GM12878 (cell line): ENCODE measurements around the gene IGSF23. TPM values are rescaled to one million over a fixed set of nuclear protein-coding genes. Genes with fewer than 3 reads are reported as not detected.

ENCODE experiments used
- BCL11A ChIP-seq: IDR thresholded peaks from 2 replicates; pipeline ENCODE4 v1.6.1; 2011; ENCODE audit warnings: low read depth, low read length
- CHD1 ChIP-seq: IDR thresholded peaks from 2 replicates; pipeline ENCODE4 v1.6.1; 2012; ENCODE audit warnings: low read depth, low read length, improper control_type of control experiment
- CHD4 ChIP-seq: fragments of 200-600 bp; sonication (generic); IDR thresholded peaks from 2 replicates; pipeline ENCODE4 v1.6.1; 2016; ENCODE audit warnings: mild to moderate bottlenecking
- CREB1 ChIP-seq: IDR thresholded peaks from 2 replicates; pipeline ENCODE4 v1.6.1; 2012; ENCODE audit warnings: low read depth, mild to moderate bottlenecking, inconsistent platforms
- CREM ChIP-seq: IDR thresholded peaks from 2 replicates; pipeline ENCODE4 v1.6.1; 2014; ENCODE audit warnings: antibody characterized with exemption, low read depth
- GABPA ChIP-seq: IDR thresholded peaks from 2 replicates; pipeline ENCODE4 v1.6.1; 2014; ENCODE audit warnings: antibody characterized with exemption, low read depth, mild to moderate bottlenecking, inconsistent platforms
- IKZF1 ChIP-seq: fragments of 450-650 bp; conservative IDR thresholded peaks from 2 replicates; pipeline ENCODE4 v1.6.1; 2017; ENCODE audit warnings: antibody characterized with exemption, mild to moderate bottlenecking
- IKZF2 ChIP-seq, 2 experiments: fragments of 450-650 bp; IDR thresholded peaks; 2 replicates each; pipeline ENCODE4 v1.6.1; 2017; ENCODE audit warnings: mild to moderate bottlenecking in 2 of 2, moderate library complexity in 2 of 2
- KLF5 ChIP-seq: fragments of 450-650 bp; IDR thresholded peaks from 2 replicates; pipeline ENCODE4 v1.6.1; 2014; ENCODE audit warnings: mild to moderate bottlenecking; ENCODE audit not compliant: partially characterized antibody
- POLR2AphosphoS2 ChIP-seq: IDR thresholded peaks from 2 replicates; pipeline ENCODE4 v1.6.1; 2011; ENCODE audit warnings: low read depth, mild to moderate bottlenecking, low read length, improper control_type of control experiment, moderate library complexity
- RAD51 ChIP-seq: fragments of 450-650 bp; IDR thresholded peaks from 2 replicates; pipeline ENCODE4 v1.6.1; 2016; ENCODE audit warnings: moderate library complexity, mild to moderate bottlenecking, inconsistent platforms
- RUNX3 ChIP-seq: IDR thresholded peaks from 2 replicates; pipeline ENCODE4 v1.6.1; 2012; ENCODE audit warnings: low read length, inconsistent platforms
- SIX5 ChIP-seq: IDR thresholded peaks from 2 replicates; pipeline ENCODE4 v1.6.1; 2011; ENCODE audit warnings: mild to moderate bottlenecking, low read depth, low read length, moderate library complexity; ENCODE audit not compliant: severe bottlenecking
- SPI1 ChIP-seq: IDR thresholded peaks from 2 replicates; pipeline ENCODE4 v1.6.1; 2011; ENCODE audit warnings: low read depth, mild to moderate bottlenecking, low read length, moderate library complexity, borderline replicate concordance; ENCODE audit not compliant: insufficient read depth
- SREBF1 ChIP-seq: IDR thresholded peaks from 2 replicates; pipeline ENCODE4 v1.6.1; 2012; ENCODE audit warnings: mild to moderate bottlenecking, low read length
- TCF12 ChIP-seq: IDR thresholded peaks from 2 replicates; pipeline ENCODE4 v1.6.1; 2011; ENCODE audit warnings: low read depth, mild to moderate bottlenecking, low read length
- TCF3 ChIP-seq: IDR thresholded peaks from 2 replicates; pipeline ENCODE4 v1.6.1; 2012; ENCODE audit warnings: low read depth, mild to moderate bottlenecking, low read length, borderline replicate concordance; ENCODE audit not compliant: insufficient read depth
- YBX1 ChIP-seq: fragments of 450-650 bp; IDR thresholded peaks from 2 replicates; pipeline ENCODE4 v1.6.1; 2016; ENCODE audit warnings: antibody characterized with exemption
- polyA plus RNA-seq, 11 experiments: library from polyadenylated mRNA; depleted of rRNA in 4 of 11; unstranded in 6 of 11; stranded (reverse) in 5 of 11; fragments of >200 nt; fragmentation: Nextera tagmentation in 4 of 11; fragmentation: Illumina TruSeq in 1 of 11; extraction: Ambion mirVana in 4 of 11; extraction: Trizol in 1 of 11; gene quantifications; 1 replicate in 1 of 11; 2 replicates in 10 of 11; pipeline versions ENCODE4 v1.2.1 to v1.2.3, GENCODE V29; 2011 to 2016; ENCODE audit warnings: inconsistent platforms in 2 of 11, missing spikeins in 2 of 11, low read depth in 1 of 11
- total RNA-seq, 4 experiments: library from RNA; depleted of rRNA in 3 of 4; stranded (reverse); fragments of >200 nt in 3 of 4; fragmentation: Illumina TruSeq in 1 of 4; extraction: Trizol in 1 of 4; gene quantifications; 2 replicates each; pipeline versions ENCODE4 v1.2.1 to v1.2.3, GENCODE V29; 2013 to 2021
- TF ChIP-seq, protein P1 (sequence below): fragments of 150-350 bp; IDR thresholded peaks from 2 replicates; pipeline ENCODE4 v1.6.1; 2014; ENCODE audit warnings: mild to moderate bottlenecking, low read depth, low read length
- TF ChIP-seq, protein P2 (sequence below): IDR thresholded peaks from 2 replicates; pipeline ENCODE4 v1.6.1; 2012; ENCODE audit warnings: mild to moderate bottlenecking, low read depth, low read length
- TF ChIP-seq, protein P3 (sequence below): IDR thresholded peaks from 2 replicates; pipeline ENCODE4 v1.6.1; 2011; ENCODE audit warnings: low read depth, low read length, improper control_type of control experiment, borderline replicate concordance

The IGSF23 gene
- total and polyA plus RNA-seq, 10 of the 15 experiments (the other 5 are each of a cell fraction or from before 2014, with no cell fraction given): not detected

DNA sequence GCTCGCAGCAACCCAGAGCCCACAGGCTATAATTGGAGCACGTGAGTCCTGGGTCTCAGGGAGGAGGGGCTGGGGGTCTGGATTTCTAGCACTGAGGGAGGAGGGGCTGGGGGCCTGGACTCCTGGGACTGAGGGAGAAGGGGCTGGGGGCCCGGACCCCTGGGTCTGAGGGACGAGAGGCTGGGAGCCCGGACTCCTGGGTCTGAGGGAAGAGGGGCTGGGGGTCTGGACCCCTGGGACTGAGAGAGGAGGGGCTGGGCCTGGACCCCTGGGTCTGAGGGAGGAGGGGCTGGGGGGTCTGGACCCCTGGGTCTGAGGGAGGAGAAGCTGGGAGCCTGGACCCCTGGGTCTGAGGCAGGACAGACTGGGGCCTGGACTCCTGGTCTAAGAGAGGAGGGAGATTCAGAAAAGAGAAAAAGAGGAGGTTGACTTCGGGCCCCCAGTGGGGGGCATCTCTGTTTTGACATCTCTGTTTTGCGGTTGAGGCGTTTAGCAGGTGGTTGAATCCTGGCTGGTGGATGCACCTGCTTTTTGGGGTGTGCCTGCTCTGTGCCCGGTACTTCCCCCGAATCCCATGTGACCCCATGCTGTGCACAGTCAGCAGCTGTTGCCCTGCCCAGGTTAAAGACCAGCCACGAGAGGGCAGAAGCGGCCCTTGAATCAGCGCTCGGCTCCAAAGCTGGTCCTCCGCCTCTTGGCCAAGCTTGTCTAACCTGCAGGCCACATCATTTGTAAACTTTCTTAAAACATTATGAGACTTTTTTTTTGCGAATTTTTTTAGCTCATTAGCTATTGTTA lies 40.8 kb downstream of the IGSF23 start (continued):
- TF ChIP-seq GABPA: no peak
- TF ChIP-seq, protein P1, sequence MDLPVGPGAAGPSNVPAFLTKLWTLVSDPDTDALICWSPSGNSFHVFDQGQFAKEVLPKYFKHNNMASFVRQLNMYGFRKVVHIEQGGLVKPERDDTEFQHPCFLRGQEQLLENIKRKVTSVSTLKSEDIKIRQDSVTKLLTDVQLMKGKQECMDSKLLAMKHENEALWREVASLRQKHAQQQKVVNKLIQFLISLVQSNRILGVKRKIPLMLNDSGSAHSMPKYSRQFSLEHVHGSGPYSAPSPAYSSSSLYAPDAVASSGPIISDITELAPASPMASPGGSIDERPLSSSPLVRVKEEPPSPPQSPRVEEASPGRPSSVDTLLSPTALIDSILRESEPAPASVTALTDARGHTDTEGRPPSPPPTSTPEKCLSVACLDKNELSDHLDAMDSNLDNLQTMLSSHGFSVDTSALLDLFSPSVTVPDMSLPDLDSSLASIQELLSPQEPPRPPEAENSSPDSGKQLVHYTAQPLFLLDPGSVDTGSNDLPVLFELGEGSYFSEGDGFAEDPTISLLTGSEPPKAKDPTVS: no peak
- no peak for TF ChIP-seq CHD4
- TF ChIP-seq IKZF2 (IDR thresholded peaks at IDR 0.05): no peak
- TF ChIP-seq SIX5: no peak
- TF ChIP-seq TCF12: peak; percentile 90
- peak; percentile 75 for TF ChIP-seq RAD51
- no peak for TF ChIP-seq YBX1
- no peak; the same call in 1 of the 2 replicates for TF ChIP-seq IKZF1
- TF ChIP-seq, protein P2, sequence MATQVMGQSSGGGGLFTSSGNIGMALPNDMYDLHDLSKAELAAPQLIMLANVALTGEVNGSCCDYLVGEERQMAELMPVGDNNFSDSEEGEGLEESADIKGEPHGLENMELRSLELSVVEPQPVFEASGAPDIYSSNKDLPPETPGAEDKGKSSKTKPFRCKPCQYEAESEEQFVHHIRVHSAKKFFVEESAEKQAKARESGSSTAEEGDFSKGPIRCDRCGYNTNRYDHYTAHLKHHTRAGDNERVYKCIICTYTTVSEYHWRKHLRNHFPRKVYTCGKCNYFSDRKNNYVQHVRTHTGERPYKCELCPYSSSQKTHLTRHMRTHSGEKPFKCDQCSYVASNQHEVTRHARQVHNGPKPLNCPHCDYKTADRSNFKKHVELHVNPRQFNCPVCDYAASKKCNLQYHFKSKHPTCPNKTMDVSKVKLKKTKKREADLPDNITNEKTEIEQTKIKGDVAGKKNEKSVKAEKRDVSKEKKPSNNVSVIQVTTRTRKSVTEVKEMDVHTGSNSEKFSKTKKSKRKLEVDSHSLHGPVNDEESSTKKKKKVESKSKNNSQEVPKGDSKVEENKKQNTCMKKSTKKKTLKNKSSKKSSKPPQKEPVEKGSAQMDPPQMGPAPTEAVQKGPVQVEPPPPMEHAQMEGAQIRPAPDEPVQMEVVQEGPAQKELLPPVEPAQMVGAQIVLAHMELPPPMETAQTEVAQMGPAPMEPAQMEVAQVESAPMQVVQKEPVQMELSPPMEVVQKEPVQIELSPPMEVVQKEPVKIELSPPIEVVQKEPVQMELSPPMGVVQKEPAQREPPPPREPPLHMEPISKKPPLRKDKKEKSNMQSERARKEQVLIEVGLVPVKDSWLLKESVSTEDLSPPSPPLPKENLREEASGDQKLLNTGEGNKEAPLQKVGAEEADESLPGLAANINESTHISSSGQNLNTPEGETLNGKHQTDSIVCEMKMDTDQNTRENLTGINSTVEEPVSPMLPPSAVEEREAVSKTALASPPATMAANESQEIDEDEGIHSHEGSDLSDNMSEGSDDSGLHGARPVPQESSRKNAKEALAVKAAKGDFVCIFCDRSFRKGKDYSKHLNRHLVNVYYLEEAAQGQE: no peak
- TF ChIP-seq TCF3: peak; percentile 88; the same call in 1 of the 2 replicates
- no peak for TF ChIP-seq CREM
- TF ChIP-seq, protein P3, sequence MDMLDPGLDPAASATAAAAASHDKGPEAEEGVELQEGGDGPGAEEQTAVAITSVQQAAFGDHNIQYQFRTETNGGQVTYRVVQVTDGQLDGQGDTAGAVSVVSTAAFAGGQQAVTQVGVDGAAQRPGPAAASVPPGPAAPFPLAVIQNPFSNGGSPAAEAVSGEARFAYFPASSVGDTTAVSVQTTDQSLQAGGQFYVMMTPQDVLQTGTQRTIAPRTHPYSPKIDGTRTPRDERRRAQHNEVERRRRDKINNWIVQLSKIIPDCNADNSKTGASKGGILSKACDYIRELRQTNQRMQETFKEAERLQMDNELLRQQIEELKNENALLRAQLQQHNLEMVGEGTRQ: peak; percentile 61
- TF ChIP-seq SREBF1: no peak
- TF ChIP-seq RUNX3: peak; percentile 28; the same call in 1 of the 2 replicates
- TF ChIP-seq BCL11A: no peak
- TF ChIP-seq CHD1: no peak
- TF ChIP-seq SPI1: no peak
- TF ChIP-seq CREB1: no peak
- TF ChIP-seq KLF5: no peak
- TF ChIP-seq POLR2AphosphoS2: no peak
